GM19239 (cell line): Measurements from ENCODE around the gene SLIT3.

ENCODE experiments used
- DNase-seq: peaks from one replicate; pipeline ENCODE4 v3.0.0; 2011; ENCODE audit warnings: low spot score; ENCODE audit not compliant: insufficient read length
- FAIRE-seq: peaks from 2 replicates; lab custom pipeline; 2011; peaks lifted over from hg19 to GRCh38; lab: Jason Lieb, UNC

Gene SLIT3

GRCh38 chr5:168801567-168801966 is 499.4 kb downstream of the SLIT3 start:
- no peak for FAIRE-seq

DNA sequence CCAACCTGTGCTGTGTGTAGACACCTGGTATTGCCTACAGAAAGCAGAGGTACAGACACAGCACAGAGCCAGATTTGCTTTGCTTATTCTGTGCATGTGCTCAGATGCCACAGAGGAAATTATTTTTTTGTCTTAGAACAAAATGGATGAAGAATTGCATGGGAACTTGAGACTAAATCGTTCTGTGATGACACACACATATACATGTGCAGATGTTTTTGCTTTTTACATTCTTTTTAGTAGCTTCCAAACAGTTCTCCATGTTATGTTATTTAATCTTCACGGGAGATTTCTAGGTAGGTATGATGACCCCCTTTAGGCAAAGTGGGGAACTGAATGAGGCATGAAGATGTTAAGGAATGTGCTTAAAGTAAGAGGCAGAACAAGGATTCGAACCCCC is 500.2 kb downstream of the SLIT3 start:
- no peak for FAIRE-seq

More at GRCh38 chr5:168801567-168801966, 499.4 kb downstream of the SLIT3 start:
- DNase-seq = no peak

DNA sequence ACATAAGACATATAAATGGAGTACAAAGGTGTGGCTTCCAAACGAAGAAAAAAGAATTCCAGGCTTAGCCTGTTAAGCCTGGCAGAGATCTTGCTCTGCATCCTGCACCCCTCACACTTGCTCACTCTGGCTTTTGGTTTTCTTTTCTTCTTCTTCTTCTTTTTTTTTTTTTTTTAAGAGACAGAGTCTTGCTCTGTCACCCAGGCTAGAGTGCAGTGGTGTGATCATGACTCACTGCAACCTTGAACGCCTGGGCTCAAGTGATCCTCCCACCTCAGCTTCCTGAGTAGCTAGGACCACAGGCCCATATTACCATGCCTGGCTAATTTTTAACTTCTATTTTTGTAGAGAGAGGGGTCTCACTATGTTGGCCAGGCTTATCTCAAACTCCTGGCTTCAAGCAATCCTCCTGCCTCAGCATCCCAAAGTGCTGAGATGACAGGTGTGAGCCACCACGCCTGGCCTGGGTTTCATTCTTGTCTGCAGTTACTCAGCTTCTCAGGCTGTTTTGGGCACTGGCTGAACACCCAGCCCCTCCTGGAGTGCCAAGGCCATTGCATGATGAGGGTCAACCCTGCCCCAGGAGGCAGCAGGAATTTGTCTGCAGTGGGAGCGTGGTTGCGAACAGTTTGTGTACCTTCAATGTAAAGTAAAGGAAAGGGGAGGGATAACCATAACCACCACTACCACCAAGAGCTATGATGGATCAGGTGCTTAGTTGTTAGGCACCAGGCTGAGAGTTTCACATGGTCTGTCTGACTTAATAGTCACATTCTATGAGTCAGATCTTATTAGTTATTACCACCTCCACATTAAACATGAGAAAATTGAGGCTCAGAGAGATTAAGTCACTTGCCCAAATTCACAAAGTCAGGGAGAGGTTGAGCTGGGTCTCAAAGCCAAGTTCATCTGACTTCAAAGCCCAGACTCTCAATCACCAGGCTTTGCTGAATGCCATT is 502.6 kb downstream of the SLIT3 start:
- no peak for DNase-seq
- no peak for FAIRE-seq

More for the DNA sequence above, 500.2 kb downstream of the SLIT3 start:
- no peak for DNase-seq

DNA sequence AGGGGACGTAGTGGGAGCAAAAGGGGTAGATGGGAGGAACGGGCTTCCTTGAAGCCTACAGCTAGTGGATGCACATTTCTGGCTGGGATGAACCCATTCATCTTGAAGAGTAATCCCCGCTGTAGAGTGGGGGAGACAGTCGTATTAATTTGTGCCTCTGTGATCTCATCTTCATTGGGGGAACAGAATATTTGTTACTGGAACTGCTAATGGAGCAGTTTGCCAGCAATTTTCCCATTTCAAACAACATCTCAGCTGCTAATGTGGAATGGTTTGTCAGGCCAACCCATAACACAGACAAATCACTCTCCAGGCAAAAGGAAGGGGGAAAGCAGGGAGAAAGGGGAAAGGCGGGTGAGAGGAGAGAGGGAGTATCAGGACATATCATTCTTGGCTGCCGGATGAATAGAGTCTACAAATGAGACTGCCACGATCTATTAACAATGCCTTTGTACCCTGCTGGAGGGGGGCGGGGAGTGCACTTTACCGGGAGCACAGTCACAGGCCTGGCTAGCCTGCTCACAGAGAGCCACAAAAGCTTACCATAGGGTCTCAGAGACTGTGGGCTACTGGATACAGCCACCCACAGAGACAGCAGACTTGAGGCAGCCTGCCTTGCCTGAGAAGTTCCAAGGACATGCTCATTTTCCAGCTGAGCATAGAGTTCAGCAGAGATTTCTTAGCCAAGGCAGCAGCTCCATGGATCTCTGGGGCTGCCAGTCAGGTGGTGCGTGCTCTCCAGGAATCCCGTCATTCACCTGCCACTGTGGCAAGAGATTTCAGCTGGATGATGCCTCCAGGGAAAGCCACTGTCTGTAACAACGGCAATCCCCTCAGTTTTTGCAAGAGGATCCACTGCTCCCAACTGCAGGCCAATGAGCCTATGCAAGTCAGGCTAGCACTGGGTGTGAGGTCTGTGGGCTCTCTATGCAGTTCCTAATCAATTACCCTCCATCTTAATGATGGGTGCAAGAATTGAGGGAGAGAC is 504.1 kb downstream of the SLIT3 start:
- no peak for DNase-seq
- no peak for FAIRE-seq

DNA sequence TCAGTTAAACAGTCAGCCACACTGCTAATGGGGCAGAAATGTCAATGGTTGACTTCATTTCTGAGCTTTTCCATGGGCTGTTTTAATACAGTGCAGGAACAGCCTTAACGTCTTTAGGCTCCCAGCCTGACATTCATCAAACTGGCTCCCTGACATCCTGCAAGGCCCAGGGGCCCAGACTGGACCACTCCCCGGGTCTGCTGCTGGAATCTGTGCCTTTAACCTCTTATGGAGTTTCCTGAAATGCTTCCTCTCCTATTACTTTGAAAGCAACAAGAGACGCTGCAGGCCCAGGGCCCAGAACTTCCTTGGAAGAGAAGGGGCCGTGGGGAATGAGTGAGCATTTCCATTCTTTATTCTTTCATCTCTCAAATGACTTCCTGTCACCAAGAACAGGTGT is 504.9 kb downstream of the SLIT3 start:
- DNase-seq = no peak
- FAIRE-seq = no peak

- DNase-seq = no peak
- FAIRE-seq = no peak
These were observed 506.8 kb downstream of the SLIT3 start for GRCh38 chr5:168793841-168794837.

GRCh38 chr5:168792678-168793077 is 508.3 kb downstream of the SLIT3 start:
- no peak for DNase-seq
- FAIRE-seq = no peak

GRCh38 chr5:168790671-168791250 is 510.2 kb downstream of the SLIT3 start:
- DNase-seq = no peak
- FAIRE-seq = no peak

DNA sequence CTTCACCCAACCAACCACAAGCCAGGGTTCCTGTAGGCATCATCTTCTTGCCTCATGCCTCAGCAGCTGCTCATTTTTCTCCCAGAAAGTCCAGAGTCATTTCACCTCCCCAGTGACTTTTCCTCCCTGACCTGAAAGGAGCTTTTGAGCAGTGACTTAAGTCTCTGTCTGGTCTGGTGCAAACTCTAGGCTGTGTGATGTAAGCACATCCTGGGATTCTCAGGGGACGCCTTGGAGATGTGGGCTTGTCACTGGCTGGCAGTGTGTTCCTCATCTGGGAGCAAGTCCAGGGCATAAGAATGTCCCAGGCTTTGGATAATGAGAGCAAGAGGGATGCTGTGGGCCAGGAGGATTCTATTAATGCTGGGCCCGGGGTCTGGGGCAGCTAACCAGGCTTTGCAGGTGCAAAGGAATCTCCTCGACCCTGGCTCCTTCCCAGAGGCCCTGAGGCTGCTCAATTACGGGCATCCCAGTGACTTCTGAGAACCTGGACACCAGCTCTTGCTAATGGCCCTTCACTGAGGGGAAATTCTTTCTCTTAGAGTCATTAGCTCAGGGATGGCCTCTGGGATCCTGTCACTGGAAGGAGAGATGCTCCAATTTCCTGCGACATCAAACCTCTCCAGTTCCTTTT is 510.8 kb downstream of the SLIT3 start:
- DNase-seq (no peak), FAIRE-seq (no peak)

GRCh38 chr5:168788786-168789185 is 512.2 kb downstream of the SLIT3 start:
- FAIRE-seq (no peak), DNase-seq (no peak)

GRCh38 chr5:168788107-168788506 is 512.8 kb downstream of the SLIT3 start:
- DNase-seq (no peak), FAIRE-seq (no peak)

DNA sequence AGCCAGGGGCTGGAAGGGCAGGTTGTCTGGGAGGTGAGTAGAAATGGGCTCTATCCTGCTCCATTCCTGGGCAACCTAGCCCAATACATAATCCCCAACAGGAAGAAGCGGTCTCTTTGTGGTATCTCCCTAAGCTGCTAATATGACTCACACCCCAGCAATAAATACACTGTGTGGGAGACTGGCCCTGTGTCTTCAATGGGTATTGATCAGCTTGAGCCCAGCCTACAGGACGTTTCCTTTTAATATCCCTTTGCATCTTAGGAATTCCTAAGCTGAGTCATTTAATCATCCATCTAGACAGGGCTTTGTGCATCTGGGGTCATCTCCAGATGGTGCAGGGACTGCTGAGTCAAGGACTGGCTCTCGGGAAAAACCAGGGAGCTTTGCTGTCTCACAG is 514.8 kb downstream of the SLIT3 start:
- FAIRE-seq = no peak
- DNase-seq = no peak

DNA sequence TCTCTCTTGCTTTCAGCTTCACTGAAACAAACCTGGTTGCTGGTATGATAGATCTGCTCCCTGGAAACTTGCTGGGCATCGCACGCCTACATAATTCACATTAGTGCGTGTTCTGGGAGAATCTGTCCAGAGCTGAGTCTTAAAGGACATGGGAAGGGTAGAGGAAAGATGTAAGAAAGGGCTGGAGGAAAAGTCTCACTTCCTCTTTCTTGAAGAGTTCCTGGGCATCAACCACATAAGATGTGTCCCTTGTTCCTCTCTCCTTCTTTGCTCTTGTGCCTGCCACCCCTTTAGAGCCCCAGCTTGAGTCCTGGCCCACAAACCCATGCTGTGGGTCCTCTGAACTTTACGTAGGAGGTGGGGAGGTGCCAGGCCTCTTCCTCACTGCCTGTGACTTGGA is 516.5 kb downstream of the SLIT3 start:
- FAIRE-seq = no peak
- DNase-seq = no peak

GRCh38 chr5:168781941-168782571 is 518.9 kb downstream of the SLIT3 start:
- no peak for FAIRE-seq
- no peak for DNase-seq

DNA sequence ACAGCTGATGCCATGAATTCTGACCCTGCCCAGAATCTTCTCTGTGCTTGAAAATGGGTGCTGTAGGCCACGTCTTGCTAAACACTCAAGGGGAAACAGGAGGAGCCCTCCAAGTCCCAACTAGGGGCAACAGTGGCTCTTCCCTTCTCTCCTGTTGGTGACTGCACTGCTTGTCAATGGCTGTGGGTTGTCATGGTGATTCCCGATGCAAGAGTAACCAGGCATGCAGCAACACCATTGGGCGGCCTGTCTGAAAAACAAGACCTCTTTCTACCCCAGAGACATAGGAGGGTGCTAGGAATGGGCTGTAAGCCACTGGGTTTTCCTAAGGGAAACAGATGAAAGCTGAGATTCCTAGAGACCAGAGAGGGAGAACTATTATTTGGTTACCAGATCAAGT is 520.1 kb downstream of the SLIT3 start:
- no peak for DNase-seq
- no peak for FAIRE-seq

DNA sequence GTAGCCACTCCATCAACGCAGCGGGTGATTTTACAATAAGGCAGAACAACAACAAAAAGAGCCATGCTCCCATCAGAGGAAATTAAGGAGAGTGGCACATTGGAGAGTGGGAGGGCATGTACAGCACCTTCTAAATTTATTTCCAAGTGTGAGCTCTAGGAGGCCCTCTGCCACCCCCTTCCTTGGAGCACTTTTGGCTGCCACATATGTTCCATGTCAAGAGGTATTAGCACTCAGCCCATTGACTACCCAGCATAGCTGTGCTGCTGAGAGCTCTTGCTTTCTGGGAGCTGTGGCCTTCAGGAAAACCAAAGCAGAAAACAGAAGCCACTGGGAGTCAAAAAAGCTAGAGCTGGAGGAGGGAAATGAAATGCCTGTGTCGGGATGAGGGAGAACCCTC is 521.6 kb downstream of the SLIT3 start:
- no peak for DNase-seq
- FAIRE-seq = no peak

DNA sequence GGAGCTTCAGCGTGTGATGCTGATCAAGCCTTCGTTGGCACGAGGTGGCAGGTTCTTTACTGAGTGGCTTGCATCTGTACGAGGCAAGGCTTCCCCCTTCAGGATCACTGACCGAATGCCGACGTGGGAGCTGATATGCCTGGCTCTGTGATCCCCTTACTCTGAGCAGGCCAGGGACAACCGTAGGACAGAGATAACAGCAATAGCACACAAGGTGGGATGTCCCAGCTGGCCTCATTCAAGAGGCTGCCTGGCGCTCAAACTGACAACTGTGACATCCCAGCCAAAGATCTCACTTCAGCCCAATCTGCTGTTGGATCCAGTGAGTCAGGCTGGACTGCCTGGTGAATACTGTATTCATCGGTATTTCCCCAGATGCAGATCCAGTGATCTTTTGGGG is 522.4 kb downstream of the SLIT3 start:
- no peak for FAIRE-seq

DNA sequence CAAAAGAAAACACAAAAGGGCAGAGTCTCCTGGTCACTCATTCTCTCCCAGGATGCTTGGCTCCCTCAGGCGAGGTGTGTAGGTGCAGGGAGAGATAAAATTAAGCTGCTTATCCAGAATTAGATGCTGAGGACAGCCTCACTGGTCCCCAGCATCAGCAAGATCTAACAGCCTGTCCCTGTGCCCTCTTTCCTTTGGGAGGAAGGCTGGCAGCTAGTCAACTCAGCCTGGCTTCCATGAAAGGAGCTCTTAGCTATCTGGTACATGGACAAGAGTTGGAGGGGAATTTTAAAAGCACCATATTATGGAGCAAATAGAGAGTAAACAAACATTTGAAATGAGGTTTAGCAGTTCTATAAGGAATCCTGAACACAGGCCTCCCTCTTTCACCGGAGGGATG is 523.3 kb downstream of the SLIT3 start:
- no peak for FAIRE-seq
- no peak for DNase-seq

More for the DNA sequence above, 522.4 kb downstream of the SLIT3 start:
- DNase-seq = no peak
